ENCODE measurements around the gene PSMC2.

The PSMC2 gene

DNA sequence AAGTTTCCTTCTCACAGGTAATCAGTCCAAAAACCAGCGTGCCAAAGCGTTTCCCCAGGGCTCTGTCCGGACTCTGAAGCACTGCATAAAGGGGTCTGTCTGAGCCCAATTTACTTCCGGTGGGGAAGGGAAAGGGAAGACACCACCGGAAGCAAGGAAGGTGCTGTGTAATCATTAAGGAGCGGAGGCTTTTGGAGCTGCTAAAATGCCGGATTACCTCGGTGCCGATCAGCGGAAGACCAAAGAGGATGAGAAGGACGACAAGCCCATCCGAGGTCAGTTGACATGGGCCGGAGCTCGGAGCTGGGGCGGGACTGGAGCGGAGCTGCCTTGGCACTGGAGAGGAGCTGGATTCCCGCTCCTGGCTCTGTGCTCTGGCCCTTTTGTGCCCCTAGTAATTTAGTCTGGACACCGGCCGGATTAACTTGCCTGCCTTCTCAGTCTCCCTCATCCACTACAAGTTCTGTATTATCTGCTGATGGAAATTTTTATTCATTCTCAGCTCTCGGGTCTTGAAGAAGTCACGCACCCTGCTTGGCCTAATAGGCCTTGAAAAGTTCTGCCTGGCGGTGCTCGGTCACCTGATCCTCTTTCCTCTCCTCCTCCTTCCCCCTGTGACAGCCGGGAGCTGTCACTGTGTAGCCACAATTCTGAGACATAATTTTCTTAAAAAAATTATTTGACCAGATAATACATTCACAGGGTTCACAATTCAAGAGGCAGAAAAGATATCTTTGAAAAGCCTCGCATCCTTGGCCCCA lies at the start of gene PSMC2:
TSS of gene PSMC2 (plus strand) at position 137 of the 761 bp plus-strand sequence. CDS start at position 206, 69 bp downstream.
- CTCF ChIA-PET: no interaction called here
- peak; percentile 81 for DNase-seq (ENCODE audit: low spot score)
- H3K27ac ChIP-seq: peak within 1 kb of the TSS; percentile 92
- TF ChIP-seq, protein P1, sequence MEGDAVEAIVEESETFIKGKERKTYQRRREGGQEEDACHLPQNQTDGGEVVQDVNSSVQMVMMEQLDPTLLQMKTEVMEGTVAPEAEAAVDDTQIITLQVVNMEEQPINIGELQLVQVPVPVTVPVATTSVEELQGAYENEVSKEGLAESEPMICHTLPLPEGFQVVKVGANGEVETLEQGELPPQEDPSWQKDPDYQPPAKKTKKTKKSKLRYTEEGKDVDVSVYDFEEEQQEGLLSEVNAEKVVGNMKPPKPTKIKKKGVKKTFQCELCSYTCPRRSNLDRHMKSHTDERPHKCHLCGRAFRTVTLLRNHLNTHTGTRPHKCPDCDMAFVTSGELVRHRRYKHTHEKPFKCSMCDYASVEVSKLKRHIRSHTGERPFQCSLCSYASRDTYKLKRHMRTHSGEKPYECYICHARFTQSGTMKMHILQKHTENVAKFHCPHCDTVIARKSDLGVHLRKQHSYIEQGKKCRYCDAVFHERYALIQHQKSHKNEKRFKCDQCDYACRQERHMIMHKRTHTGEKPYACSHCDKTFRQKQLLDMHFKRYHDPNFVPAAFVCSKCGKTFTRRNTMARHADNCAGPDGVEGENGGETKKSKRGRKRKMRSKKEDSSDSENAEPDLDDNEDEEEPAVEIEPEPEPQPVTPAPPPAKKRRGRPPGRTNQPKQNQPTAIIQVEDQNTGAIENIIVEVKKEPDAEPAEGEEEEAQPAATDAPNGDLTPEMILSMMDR (conservative IDR thresholded peaks at IDR 0.05; ENCODE audit: low read depth): no peak
- POLR2A ChIA-PET (ENCODE audit: low non-redundant PET): no interaction called here

DNA sequence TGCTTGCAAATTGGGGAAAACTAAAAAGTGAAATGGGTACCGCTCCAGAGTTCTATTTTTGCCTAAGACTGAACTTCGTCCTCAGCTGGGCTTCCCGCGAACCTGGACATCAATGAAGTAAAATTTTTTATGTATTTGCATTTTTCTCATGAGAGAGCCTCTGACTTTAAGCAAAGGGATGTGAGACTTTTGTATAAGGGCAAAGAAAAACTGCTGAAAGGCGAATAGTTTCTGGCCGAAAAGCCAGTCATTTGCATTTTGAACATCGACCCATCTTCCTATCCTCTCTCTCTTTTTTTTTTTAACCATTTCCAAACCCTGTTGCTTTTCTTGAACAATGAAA lies 49.6 kb upstream of the PSMC2 start:
- CTCF ChIA-PET: interaction anchor here (0.6 to 0.8 kb wide), 7 partner anchors 45 to 1035 kb away, joined by 3 to 8 read pairs (median 3); no protein-coding TSS in a partner anchor
- H3K27ac ChIP-seq: peak overlapping the region; percentile 76
- POLR2A ChIA-PET (ENCODE audit: low non-redundant PET): interaction anchor here (0.7 kb wide), 1 partner anchor 110 kb away, joined by 3 read pairs; no protein-coding TSS in a partner anchor
- no peak for DNase-seq (ENCODE audit: low spot score)
- TF ChIP-seq, protein P1 (conservative IDR thresholded peaks at IDR 0.05; ENCODE audit: low read depth): no peak

DNA sequence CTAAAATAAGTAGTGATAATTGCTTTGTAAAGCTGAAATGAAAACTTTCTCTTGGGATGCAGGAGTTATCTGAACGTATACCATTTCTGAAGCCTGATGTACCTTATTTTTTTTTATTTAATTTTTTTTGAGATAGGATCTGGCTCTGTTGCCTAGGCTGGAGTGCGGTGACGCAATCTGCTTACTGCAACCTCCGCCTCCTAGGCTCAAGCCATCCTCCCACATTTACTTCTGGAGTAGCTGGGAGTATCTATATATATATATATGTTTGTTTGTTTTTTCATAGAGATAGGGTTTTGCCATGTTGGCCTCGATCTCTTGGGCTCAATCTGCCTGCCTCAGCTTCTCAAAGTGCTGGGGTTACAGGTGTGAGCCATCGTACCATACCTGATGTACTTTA lies 47.8 kb upstream of the PSMC2 start:
- no peak for DNase-seq (ENCODE audit: low spot score)
- POLR2A ChIA-PET (ENCODE audit: low non-redundant PET): no interaction called here

DNA sequence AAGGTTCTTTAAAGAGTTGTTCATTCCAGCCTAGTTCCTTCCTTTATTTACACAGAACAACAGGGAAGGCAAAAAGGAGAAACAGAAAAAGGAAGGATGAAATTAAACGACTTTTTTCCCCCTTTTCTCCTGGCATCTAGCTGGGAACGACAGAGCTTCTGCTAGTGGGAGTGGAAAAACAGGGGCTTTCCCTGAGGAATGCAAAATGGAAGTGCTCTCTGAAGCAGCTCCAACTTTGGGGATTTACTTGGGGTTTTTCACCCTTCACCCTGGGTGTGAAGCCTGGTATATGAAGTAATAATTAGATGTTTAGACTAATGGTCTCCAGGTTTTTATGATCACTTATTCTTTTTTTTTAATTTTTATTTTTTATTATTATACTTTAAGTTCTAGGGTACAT lies 46.0 kb upstream of the PSMC2 start:
- POLR2A ChIA-PET (ENCODE audit: low non-redundant PET): no interaction called here
- DNase-seq (ENCODE audit: low spot score): no peak
- CTCF ChIA-PET: no interaction called here
- no peak overlapping the region for H3K27ac ChIP-seq
- TF ChIP-seq, protein P1 (conservative IDR thresholded peaks at IDR 0.05; ENCODE audit: low read depth): no peak

More for the DNA sequence above, 47.8 kb upstream of the PSMC2 start:
- no peak overlapping the region for H3K27ac ChIP-seq
- TF ChIP-seq, protein P1 (conservative IDR thresholded peaks at IDR 0.05; ENCODE audit: low read depth): no peak
- CTCF ChIA-PET: no interaction called here

DNA sequence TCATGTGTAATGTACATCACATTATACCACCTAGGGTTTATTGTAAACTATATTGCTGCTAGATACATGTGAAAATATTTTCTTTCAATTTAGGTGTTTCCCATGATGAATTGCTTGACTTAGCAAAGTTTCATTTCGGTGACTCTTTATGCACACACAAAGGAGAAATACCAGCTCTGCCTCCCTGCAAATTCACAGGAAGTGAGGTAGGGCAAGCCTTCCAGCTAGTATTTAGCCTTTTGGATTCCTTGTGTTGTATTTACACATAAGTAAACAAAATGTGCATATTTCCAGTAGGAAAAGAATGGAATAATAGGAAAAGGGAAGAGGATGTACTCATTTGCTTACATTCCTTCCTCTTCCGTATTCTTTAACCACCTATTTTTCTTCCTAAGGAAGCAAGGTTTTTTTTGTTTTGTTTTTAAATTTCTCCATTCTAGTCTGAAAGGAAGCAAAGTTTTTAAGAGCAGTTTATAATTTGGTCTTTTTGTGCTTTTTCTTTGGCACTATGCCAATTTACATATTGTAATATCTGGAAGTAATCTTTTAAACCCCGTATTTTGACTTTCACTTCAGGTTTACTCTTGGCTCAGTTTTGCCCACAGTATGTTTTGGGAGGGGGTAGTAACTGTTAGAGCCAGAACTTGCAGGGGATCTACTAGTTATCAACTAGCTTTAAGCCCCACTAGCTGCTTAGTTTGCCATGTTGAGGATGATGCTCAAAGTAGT lies 39.8 kb upstream of the PSMC2 start:
- no peak for DNase-seq (ENCODE audit: low spot score)
- TF ChIP-seq, protein P1 (conservative IDR thresholded peaks at IDR 0.05; ENCODE audit: low read depth): no peak
- H3K27ac ChIP-seq: no peak overlapping the region
- ChIA-PET CTCF (interaction anchor here (0.6 to 1.1 kb wide), 2 partner anchors 23 to 36 kb away, joined by 3 to 4 read pairs; no protein-coding TSS in a partner anchor), POLR2A (ENCODE audit: low non-redundant PET) (no interaction called here)

GRCh38 chr7:103314852-103315251 lies 32.6 kb upstream of the PSMC2 start:
- TF ChIP-seq, protein P1 (conservative IDR thresholded peaks at IDR 0.05; ENCODE audit: low read depth): no peak
- no peak overlapping the region for H3K27ac ChIP-seq
- ChIA-PET POLR2A (ENCODE audit: low non-redundant PET) (no interaction called here), CTCF (interaction anchor here (0.5 kb wide), 1 partner anchor 850 kb away, joined by 3 read pairs; no protein-coding TSS in a partner anchor)
- no peak for DNase-seq (ENCODE audit: low spot score)

Measured in RWPE1 (cell line).